HT1080 (cell line): ENCODE measurements around the gene NME3. TPM values are rescaled to one million over a fixed set of nuclear protein-coding genes. Genes with fewer than 3 reads are reported as not detected.

Source experiments
- DNase-seq: peaks from one replicate; pipeline ENCODE4 v3.0.0-alpha.2; 2015; ENCODE audit warnings: low read depth
- total RNA-seq: library from RNA; depleted of rRNA; stranded (reverse); fragments of >200 nt; shearing (Covaris generic); gene quantifications from 2 replicates; pipeline ENCODE4 v1.2.3, GENCODE V29; 2014

Gene NME3
- total RNA-seq, 1 experiment from 2014 or later: 7.4 TPM

DNA sequence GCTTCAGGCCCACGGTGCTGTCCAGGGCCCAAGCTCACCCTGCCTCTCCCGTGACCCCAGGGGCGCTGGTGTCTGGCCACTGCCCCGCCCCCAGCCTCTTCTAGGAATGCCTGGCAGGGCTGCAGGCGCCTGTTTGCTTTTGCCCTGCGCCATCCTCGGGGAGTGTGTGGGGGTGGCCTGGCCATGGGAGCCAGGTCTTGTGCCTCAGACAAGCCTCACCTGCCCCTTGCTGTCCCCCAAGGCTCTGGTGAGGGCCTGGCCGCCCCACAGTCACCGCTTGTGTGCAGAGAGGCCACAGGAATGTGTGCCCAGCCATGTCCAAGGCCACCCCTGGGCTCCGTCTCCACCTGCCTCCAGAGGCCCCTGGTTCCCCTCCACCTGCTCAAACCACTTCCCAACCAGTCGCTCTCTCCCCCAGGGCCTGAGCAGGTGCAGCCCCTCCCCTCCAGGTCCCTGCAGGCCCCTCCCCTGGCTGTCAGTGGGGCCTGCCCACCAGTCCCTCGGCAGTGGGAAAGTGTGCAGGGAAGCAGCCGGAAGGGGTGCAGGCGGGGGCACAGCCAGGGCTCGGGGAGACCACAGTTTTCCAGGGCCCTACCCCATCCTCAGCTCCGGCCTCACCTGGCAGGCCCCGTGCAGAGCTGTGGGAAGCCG is 23.0 kb upstream of the NME3 start:
- no peak for DNase-seq

DNA sequence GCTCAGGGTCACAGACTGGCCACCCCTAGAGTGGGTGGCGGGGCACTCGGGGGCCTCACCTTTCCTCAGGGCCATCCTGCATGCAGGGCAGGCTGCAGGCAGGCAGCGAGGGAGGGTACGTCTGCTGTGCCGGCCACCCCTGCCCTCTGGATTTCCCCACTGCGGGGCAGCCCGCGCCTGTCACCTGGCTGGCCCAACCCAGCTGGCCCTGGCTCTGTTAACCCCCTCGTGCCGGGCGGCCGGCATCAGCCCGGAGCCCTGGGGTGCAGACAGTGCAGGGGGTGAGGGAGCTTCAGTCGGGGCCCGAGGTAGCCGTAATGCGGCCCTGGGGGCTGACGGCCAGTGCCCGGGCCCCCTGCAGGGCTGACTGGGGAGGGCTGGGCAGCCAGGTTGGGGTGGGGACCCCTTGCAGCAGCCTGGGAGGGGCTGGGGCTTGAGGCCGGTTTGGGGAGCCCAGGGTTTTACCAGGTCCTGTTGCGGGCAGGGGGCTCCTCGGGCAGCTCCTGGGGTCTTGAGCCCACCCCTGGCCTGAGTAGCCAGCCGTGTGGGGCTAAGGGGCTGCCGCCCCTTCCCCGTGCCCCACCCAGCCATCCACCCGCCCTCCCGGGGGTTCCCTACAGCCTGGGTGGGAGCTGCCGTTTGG is 22.4 kb upstream of the NME3 start, which contains the start of gene IGFALS:
IGFALS (minus strand) TSS at position 128 of the 643 bp plus-strand sequence; CDS start at position 75, 53 bp downstream.
- no peak for DNase-seq

DNA sequence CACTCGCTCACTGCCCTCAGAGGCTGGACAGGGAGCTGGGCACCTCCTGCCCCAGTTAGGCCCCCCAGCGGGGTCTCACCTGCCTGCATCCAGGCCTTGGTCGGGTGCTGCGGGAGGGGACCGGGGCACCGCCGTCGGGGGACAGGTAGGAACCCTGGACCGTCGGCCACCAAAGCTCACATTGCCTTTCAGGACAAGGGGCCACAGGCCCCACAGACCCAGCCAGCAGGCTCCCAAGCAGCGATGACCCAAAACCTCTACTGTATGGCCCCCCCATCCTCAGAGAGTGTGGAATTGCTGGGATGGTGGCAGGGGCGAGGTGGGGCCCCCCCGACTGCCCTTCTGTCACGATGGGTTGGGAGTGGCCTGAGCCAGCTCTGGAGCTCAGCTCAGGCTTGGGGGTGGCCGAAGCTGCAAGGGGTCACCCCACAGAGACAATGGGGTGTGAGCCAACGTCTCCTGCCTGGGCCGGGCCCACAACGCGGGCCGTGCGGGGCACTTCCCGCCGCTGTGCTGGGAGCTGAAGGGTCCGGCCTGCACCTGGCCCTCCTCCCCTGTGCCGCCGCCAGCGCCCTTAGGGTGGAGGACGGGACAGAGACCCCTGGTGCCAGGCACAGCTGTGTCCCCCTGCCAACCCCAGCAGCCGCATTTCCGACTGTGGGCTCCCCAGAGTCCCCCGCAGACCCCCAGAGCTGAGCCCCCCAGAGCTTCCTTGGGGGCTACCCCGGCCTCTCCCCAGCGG is 21.7 kb upstream of the NME3 start:
- DNase-seq: no peak

DNA sequence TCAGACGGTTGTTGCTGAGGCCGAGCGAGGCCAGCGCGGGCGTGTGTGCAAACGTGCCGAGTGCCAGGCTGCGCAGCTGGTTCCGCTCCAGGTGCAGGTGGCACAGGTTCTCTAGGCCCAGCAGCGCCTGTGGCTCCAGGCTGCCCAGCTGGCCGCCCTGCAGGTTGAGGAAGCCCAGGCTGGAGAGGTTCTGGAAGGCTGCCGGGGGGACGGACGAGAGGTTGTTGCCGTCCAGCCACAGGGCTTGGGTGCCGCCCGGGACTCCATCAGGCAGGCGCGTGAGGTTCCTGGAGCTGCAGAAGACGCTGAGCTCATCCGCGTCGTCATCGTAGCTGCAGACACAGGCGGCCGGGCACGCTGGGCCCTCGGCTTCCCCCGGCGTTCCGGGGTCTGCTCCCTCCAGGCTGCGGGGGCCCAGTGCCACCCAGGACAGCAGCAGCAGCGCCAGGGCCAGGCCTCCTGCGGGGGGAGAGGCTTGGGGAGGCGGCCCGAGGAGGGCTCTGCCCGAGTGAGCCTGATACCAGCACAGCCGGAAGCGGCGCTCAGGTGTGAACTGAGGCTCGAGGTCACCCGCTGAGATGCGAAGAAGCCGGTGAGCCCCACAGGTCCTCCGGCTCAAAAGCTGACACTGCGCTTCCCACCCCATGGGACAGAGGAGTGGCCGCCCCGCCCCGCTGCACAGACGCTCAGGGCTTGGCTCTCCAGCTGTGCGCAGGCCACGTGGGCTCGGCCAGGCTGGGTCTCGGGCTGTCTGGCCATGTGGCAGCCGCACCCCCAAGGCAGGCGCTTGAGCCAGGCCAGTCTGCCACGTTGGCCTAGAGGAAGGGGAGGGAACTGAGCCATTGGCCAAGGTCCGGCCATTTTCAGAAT is 20.8 kb upstream of the NME3 start:
- DNase-seq: no peak

DNA sequence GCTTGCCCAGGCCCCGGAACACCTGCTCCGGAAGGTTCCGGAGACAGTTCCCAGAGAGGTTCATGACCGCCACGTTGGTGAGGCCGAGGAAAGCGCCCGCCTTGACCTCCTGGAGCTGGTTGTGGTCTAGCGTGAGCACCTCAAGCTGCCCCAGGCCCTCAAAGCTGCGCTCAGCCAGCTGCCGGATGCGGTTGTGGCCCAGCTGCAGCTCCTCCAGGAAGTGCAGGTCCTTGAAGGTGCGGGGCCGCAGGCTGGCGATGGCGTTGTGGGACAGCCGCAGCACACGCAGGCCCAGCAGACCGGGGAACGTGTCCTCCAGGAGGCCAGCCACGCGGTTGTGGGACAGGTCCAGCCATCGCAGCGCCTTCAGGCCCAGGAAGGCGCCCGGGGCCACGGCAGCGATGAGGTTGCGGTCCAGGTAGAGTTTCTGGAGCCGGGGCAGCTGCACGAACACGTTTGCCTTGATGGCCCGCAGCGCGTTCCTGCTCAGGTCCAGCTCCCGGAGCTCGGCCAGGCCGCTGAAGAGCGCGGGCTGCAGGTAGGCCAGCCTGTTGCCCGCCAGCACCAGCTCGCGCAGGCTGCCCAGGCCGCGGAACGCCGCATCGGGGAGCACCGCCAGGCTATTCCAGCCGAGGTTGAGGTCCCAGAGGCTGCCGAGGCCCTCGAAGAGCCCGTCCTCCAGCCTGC is 20.1 kb upstream of the NME3 start:
- DNase-seq: no peak

DNA sequence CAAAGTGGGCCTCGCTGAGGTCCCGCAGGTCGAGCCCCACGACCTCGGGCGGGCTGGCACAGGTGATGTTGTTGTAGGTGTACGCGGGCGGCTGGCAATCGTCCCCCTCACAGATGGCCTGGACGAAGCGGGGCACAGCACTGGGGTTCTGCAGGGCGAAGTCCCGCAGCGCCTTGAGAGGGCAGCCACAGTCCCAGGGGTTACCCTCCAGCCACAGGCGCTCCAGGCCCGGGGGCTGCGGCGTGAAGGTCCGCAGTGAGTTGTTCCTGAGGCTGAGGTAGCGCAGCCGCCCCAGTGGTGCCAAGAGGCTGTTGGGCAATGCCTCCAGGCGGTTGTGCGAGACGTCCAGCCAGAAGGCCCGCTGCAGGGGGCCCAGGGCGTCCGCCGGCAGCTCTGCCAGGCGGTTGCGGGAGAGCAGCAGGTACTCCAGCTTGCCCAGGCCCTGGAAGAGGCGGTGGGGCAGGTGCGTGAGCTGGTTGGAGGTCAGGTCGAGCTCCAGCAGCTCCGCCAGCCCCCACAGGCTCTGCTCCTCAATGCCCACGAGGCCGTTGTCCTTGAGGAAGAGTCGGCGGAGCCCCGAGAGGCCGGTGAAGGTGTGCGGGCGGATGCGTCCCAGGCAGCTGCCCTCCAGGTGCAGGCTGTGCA is 19.4 kb upstream of the NME3 start:
- no peak for DNase-seq

DNA sequence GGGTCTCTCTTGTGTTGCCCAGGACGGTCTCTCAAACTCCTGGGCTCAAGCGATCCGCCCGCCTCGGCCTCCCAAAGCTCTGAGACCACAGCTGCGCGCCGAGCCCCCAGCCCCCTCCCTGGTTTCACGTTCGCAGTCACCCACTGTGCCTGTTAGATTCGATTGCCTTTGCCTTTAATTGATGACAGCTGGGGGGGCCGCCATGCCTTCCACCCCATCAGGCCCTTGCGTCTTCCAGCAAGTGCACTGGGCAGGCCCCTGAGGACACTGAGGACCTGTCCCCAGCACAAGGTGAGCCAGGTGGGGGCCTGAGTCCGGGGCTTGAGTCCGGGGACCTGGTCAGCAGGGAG is 18.9 kb upstream of the NME3 start:
- DNase-seq: no peak

DNA sequence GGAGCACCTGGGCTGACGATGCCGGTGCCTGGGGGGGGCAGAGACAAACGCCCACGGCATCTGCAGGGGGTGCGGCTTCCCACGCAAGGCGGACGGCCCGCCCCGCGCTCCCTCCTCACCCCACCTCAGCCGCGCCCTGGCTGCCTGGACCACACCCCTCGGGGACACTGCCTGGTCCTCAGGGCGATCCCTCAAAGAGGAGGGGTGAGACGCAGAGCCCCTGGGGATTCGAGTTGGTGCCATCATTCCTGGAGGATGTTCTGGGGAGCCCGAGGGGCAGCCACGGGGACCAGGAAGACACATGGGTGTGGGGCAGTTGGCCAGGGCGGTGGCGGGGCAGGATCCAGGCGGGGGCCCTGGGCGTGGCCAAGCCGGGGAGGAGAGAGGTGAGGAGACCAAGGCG is 18.3 kb upstream of the NME3 start:
- DNase-seq: no peak

DNA sequence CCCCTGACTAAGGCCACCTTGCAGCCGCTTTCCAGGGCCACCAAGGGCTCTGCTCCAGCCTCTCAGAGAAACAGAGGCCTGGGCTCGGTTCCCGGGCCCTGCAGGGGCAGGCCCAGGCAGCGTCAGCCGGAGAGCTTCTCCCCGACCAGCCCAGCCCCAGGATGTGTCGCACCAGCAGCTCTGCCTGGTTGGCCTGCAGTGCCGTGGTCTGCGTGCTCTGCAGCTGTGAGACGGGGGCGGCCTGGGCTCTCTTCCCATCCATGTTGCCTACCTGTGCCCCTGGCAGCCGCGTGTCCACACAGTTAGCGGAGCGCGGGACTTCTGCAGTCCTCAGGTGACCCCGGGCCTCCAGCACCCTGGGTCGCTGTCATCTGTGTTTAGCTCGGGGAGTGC is 17.4 kb upstream of the NME3 start:
- DNase-seq: no peak

DNA sequence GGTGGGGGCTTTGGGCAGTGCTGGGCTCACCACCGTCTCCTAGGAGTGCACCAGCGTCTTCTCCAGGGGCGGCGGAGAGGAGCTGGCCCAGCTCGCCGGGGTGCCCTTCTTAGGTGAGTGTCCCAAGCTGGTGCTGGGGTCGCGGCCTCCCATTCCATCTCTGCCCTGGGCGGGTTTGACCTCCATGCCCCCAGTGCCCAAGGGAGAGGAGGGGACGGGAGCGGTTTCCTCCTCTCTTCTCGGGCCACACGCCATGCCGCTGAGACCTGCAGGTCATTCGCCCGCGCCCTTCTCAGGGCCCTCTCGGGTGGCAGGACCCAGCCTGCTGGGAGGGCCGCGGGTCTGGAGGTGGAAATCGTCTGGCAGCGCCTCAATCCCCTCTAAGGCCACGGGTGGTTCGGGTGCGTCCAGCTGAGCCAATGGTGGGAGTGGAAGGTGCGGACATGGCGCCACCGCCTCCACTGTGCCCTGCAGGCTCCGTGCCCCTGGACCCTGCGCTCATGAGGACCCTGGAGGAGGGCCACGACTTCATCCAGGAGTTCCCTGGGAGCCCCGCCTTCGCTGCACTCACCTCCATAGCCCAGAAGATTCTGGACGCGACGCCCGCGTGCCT is 16.9 kb upstream of the NME3 start:
- DNase-seq: no peak

DNA sequence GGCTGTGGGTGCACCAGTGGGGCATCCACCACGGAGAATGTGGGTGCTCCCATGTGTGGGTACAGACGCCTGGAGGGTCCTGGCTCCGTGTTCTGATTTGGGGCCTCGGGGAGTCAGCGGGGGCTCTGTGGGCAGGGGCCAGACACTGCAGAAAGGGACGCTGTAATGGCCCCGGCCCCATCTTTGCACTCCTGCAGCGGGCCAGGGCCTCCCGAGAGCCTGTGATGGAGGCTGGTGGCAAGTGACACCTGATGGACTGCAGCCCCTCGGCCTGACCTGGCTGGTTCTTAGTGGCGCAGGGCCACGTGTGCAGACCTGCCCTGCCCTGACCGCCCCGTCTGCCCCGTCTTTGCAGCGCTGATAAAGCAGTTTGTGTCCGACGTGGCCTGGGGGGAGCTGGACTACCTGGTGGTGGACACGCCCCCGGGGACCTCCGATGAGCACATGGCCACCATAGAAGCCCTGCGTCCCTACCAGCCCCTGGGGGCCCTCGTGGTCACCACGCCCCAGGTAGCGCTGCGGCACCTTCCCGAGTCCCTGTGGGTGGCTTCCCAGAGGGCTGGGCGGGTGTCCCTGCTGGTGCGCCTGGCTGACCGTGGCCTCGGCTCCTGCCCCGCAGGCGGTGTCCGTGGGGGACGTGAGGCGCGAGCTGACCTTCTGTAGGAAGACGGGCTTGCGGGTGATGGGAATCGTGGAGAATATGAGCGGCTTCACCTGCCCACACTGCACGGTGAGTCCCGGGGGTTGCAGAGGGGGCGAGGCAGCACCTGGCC is 16.2 kb upstream of the NME3 start:
- no peak for DNase-seq

DNA sequence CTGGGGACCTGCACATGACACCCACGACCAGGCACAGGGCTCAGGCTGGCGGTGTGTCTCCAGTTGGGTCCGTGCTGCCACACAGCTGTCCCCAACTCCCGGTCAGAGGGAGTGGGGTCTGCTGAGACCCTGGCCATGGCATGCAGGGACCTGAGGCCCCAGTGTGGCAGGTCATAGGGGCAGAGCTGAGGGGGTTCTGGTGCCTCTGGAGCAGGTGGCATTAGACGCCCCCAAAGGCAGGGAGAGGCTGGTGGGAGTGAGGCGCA is 15.6 kb upstream of the NME3 start:
- DNase-seq: no peak

DNA sequence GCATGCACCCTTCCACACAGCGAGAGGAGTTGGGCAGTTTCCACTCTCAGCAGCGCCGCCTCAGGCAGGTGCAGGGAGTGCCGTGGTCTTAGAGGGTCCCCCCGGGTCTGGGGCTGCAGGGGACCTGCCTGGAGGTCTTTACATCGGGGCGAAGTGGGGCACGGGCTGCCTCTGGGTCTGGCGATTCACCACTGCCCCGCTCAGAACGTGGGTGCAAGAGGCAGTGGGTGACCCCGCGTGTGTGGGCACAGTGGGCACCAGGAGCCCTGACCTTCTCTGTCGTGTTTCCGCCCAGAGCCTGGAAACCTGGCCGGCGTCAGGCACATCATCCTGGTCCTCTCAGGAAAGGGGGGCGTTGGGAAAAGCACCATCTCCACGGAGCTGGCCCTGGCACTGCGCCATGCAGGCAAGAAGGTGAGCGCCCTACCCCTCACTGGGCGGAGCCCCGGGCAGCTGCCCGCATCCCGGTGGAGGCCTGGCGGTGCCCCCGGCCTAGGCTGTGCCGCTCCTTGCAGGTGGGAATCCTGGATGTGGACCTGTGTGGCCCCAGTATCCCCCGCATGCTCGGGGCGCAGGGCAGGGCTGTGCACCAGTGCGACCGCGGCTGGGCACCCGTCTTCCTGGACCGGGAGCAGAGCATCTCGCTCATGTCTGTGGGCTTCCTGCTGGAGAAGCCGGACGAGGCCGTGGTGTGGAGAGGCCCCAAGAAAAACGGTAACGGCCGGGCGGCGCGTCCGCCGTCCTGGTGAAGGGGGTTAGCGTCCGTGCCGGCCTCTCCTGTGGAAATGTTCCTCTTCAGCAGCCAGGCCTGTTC is 15.1 kb upstream of the NME3 start:
- no peak for DNase-seq

DNA sequence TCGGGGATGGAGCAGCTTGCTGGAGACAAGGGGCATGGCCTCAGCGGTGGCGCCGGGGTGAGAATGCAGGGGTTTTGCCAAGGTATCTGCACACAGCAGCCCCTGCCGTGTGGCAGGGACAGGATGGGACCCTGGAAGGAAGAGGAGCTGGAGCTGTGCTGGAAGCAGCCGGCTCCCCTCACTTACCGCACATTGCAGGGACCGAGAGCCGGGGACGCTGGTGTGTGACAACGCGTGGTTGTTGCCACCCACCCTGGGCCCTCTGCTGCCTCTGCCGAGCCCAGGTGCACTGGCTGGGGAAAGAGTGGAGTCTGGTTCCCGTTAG is 14.5 kb upstream of the NME3 start:
- no peak for DNase-seq

DNA sequence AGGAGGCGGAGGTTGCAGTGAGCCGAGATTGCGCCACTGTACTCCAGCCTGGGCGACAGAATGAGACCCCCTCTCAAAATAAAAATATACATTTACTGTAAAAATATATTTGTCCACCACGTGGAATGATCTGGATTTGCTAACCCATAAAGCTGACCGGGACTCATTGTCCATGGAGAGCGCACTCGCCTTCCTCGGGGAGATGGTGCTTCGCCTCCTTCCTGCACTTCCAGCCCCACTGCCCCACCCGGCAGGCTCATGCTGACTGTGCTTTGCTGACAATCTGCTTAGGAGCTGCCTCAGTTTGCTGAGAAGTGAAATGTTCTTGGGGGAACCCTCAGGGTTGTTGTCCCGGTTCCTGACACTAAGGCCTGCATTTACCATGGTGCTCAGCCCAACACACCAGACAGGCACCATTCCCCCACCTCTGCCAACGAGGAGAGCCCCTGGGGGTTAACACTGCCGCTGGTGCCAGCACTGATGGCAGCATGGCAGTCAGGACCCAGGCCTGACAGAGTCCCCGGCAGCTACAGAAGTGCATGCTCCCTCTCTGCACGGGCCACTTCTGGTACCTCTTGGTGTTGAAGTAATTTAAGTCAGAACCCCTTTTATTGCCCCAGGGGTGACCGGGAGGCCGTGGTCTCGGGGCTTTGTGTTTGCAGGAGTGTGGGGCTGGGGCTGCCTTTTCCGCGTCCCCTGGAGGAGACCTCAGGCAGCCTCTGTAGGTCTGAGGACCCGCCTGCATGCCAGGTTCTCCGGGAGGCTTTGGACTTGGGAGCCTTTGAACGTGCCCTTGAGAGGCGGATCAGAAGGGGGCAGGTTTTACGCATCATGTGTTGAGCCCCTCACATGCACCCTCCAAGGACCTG is 13.9 kb upstream of the NME3 start:
- DNase-seq: no peak

DNA sequence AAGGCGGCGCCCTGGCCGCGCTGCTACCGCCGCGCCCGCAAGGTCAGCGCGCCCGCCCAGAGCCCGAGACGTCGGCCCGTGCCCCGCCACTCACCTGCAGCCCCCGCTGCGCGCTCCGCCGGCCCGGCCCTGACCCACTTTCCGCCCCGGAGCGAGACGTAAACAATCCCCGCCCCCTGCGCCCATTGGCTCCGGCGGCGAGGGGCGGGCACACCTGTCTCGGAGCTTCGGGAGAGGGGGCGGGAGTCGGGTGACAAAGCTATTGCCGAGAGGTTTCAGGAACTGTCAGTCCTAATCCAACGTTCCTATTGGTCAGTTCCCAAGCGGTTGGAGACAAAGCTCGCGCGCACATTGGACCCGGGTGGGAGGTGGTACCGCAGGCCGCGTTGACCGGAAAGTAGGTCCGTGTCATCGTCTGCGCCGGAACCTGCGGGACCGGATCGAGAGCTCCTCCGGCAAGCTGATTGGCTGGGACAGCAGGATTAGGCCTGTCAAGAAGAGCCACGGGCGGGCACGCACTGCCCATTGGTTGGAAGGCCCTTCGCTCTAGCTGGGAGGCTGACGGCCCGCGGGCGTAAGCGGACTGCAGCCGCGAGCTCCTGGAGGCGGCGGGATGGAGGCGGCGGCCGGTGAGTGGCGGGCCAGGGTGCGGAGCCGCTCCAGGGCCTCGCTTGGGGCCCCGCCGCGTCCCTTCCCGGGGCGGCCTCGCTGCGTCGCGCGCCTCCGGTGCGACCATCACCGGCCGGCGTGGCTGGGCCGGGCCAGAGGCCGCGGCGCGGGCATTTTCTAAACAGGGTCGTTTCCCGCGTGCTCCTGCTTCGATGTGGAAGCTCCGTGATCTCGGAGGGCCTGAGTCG is 11.3 kb upstream of the NME3 start, which contains the start of the genes NUBP2 and SPSB3:
NUBP2 (plus strand) TSS at position 553 of the 857 bp plus-strand sequence; CDS start at position 614, 61 bp downstream.
SPSB3 (minus strand) TSS at position 164 of the 857 bp plus-strand sequence. CDS start 1,088 bp downstream, outside the sequence.
- peak; percentile 100 for DNase-seq
